IPS-11a (cell line): ENCODE measurements around the gene DPH6.
"Not testable (repeated sequence)": the region's sequence is repeated elsewhere in the genome, so short reads cannot be mapped to it uniquely, and the experiment has no call there.

Experiments used
- H3K4me3 ChIP-seq: one replicate; pipeline ENCODE4 v1.5.1; 2013; ENCODE audit warnings: low read depth, low read length, control low read depth

The DPH6 gene

DNA sequence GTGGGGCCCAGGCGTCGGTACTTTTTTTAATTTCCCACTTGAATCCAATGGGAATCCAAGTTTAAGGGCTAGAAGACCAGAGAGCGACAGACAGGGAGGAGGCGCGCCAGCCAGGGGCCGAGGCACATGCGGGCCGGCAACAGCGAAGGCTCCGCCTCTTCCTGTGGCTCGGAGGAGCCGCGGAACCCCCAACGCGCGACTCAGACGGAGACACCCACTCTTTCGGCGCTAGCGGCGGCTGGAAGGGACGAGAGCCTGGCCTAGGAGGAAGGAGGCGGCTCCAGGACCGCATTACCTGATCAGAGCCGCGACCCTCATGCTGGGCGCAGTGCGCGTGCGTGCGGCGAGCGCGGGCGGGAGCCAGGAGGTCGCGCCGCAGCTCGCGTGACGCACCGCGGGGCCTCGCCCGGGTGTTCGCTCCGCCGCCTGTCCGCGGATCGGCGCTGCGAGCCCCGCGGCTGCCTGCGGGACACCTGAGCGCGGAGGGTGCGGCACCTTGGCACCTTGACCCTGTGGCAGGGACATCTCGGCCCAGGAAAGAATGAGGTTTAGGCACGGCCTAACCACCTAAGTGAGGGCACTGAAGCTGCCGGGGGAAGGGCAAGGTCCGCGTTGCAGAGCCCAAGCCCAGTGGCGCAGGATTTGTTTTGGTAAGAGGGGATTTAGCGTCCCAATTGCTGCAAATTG, at the start of gene DPH6:
Gene DPH6 (minus strand): TSS at position 342 of the 687 bp plus-strand sequence. CDS start 24 bp downstream, at position 318.
- H3K4me3 ChIP-seq, result peak within 1 kb of the TSS; percentile 70

- H3K4me3 ChIP-seq, result no peak overlapping the region
Measured at GRCh38 chr15:35595656-35596055, 49.7 kb upstream of the DPH6 start.

DNA sequence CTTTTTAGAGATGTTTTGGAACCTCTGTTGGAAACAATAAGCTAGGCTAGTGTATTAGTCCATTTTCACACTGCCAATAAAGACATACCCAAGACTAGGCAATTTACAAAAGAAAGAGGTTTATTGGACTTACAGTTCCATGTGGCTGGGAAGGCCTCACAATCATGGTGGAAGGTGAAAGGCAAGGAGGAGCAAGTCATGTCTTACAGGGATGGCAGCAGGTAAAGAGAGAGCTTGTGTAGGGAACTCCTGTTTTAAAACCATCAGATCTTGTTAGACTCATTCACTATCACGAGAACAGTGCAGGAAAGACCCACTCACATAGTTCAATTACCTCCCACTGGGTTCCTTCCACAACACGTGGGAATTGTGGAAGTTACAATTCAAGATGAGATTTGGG, 46.0 kb upstream of the DPH6 start:
- not testable (repeated sequence) for H3K4me3 ChIP-seq

- H3K4me3 ChIP-seq, result no peak overlapping the region
Measured at GRCh38 chr15:35583863-35584528, 38.0 kb upstream of the DPH6 start.

- no peak overlapping the region for H3K4me3 ChIP-seq
Measured at GRCh38 chr15:35580606-35581005, 34.6 kb upstream of the DPH6 start.

- no peak overlapping the region for H3K4me3 ChIP-seq
Measured at GRCh38 chr15:35567392-35567791, 21.4 kb upstream of the DPH6 start.

GRCh38 chr15:35566991-35567390, 21.0 kb upstream of the DPH6 start:
- H3K4me3 ChIP-seq, result no peak overlapping the region

GRCh38 chr15:35565901-35566300, 19.9 kb upstream of the DPH6 start:
- no peak overlapping the region for H3K4me3 ChIP-seq

- H3K4me3 ChIP-seq, result no peak overlapping the region
Measured at GRCh38 chr15:35562641-35563040, 16.7 kb upstream of the DPH6 start.

GRCh38 chr15:35561308-35561707, 15.3 kb upstream of the DPH6 start:
- no peak overlapping the region for H3K4me3 ChIP-seq

GRCh38 chr15:35560870-35561269, 14.9 kb upstream of the DPH6 start:
- H3K4me3 ChIP-seq, result no peak overlapping the region

GRCh38 chr15:35560258-35560657, 14.3 kb upstream of the DPH6 start:
- H3K4me3 ChIP-seq, result no peak overlapping the region

GRCh38 chr15:35559683-35560082, 13.7 kb upstream of the DPH6 start:
- no peak overlapping the region for H3K4me3 ChIP-seq

GRCh38 chr15:35557544-35557943, 11.6 kb upstream of the DPH6 start:
- no peak overlapping the region for H3K4me3 ChIP-seq

GRCh38 chr15:35557012-35557411, 11.0 kb upstream of the DPH6 start:
- H3K4me3 ChIP-seq, result no peak overlapping the region

DNA sequence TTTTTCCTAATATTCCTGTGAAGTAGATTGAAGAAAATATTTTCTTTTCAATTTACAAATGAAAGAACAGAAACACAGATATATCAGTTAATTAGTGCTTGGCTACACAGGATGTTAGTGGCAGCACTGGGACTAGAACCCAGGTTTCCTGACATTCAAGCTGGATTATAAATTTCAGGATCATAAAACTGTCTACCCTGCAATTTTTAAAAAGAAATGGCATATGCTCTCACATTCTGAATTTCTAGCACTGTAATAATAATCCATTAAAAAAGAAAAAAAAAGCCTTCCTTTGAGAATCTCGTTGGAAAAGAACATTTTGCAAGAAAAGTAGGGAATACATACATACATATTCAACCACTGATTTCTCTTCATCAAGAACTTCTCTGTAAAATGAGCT, 9.3 kb upstream of the DPH6 start:
- no peak overlapping the region for H3K4me3 ChIP-seq

DNA sequence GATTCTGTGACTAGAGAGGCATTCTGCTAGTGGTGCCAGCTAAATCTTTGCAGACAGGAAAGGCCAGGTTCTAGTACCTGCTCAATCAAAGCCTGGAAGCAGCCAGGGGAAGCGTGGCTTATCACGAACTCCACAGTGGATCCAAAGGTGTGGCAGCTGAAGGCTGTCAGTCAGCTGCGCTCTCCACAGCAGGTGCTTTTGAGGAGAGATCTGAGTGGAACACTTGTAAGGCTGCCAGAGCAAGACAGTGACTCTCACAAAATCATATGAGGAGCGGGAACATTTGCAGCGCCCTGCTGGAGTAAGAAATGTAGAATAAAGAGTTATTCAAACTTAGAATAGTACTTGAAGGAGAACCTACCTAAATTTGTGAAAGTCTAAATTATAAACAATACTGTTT, 5.0 kb upstream of the DPH6 start:
- no peak overlapping the region for H3K4me3 ChIP-seq

- H3K4me3 ChIP-seq, result no peak overlapping the region
Measured at GRCh38 chr15:35549567-35549966, 3.6 kb upstream of the DPH6 start.

DNA sequence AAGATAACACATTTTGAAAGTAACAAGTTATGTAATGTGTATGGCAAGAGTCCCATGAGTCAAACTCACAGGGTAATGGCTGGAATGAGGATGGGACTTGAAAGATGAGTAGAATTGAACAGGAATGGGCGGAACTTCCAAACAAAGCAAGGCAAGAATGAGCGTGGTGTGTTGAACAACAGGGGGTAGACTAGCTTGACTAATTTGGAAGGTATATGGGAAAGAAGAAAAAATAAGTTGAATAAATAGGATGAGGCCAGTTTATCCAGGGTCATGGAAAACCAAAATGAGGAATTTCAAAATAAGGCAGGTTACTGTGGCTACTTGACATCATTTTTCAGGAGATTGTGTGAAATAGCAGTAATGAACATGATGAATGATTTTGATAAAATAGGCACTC, 2.5 kb upstream of the DPH6 start:
- no peak overlapping the region for H3K4me3 ChIP-seq

DNA sequence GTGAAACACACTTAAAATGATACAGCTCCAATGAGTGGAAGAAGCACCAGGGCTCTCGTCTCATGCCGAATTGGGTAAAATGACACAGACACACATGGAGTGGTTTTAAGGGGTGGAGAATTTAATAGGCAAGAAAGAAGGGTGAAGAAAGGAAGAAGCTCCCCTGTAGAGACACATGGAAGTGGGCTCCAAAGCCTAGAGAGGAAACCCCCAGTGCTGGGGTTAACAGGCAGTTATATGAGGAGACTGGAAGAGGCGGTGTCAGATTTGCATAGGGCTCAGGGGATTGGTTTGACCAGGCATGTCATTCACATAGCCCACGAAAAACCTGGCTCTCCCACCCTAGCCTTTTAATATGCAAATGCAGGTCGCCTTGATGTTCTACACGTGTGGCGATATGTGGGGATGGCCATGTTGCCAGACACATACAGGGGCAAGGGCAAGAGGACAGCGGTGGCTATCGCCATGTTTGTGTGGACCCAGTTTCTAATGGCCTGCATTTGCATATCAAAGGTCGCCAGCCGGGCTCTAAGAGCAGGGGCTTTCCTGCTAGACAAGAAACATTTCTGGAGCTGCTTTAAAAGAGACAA, 1.9 kb upstream of the DPH6 start:
- H3K4me3 ChIP-seq, result no peak overlapping the region

DNA sequence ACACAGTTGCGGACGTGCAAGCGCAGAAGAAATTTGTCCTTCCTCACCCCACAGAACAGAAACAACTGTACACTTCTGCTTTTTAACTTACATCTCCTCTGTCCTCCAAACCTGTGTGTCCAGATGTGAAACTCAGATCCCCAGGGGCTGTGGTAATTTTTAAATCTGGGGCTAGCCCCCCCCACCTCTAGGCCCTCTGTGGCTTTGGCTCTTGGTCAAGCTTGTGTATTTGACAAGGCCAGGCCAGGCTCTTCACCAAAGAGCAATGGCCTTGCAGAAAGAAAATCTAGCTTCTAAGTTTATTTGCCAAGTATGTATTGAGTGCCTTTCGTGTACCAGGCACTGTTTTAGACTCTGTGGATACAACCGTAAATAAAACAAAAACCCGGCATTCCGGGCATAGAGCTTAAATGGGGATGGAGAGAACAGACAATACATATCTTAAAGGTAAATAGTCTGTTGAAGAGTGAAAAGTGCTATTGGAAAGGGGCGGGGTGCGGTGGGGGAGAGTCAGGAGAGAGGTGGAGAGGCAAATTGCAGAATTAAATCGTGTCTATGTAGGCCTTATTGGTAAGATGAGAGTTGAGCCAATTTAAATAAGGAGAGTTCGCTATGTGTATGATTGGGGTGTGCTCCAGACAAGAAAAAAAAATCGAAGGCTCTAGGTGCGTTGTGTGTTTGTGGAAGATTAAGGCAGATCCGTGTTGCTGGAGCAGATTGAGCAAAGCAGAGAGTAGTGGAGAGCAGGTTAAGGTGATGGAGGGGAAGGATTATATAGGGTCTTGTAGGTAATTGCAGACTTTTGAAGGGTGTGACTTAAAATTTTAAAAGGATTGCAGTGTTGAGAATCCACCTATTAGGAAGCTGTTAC, 781 bp upstream of the DPH6 start:
- H3K4me3 ChIP-seq, result peak overlapping the region; percentile 70
